ENCODE results near the gene PLA2G6. TPM values are rescaled to one million over a fixed set of nuclear protein-coding genes. Genes with fewer than 3 reads are reported as not detected.

The PLA2G6 gene
- total RNA-seq, 1 donor from 2014 or later = 32.1 TPM

GRCh38 chr22:38114484-38115398 is 66.9 kb downstream of the PLA2G6 start:
- DNase-seq (ENCODE audit: low spot score) (peak; percentile 86), ATAC-seq (peak; percentile 94)

DNA sequence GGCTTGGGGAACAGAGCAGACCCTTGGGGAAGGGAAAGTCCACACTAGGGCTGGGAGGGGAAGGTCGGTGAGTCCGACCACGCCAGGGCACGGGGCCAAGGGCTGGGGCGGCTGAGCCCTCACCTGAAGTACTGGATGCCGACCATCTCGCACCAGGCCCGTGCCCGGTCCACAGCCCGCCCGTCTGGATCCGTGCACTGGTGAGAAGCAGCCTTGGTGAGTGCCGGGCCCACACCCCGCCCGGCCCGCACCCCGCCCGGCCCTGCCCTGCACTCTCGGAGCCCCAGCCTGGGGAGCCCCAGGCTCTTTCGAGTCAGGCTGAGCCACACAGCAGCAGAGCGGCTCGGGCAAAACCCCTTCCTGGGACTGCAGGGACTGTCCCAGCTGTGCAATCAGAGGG is 69.2 kb downstream of the PLA2G6 start:
- no peak for ATAC-seq
- DNase-seq (ENCODE audit: low spot score) = no peak

DNA sequence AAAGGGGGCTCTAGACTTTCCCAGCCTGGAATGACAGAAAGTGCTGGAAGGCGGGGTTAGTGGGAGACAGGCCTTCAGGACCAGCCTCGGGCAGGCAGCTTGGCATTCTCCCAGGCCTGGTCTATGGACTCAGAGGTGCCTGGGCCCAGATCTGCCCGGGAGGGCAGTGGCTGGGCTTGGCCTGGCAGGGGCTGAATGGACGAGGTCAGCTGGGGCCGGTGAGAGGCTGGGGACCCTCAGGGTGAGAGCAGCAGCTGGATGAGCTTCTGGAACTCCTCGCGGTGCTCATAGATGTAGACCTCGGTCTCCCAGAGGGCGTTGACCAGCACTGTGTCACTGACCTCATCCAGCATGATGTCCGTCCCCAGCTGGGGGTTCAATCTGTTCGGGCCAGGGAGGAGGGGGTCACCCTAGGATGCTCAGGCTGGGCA is 69.7 kb downstream of the PLA2G6 start:
- DNase-seq (ENCODE audit: low spot score) (no peak), ATAC-seq (no peak)

DNA sequence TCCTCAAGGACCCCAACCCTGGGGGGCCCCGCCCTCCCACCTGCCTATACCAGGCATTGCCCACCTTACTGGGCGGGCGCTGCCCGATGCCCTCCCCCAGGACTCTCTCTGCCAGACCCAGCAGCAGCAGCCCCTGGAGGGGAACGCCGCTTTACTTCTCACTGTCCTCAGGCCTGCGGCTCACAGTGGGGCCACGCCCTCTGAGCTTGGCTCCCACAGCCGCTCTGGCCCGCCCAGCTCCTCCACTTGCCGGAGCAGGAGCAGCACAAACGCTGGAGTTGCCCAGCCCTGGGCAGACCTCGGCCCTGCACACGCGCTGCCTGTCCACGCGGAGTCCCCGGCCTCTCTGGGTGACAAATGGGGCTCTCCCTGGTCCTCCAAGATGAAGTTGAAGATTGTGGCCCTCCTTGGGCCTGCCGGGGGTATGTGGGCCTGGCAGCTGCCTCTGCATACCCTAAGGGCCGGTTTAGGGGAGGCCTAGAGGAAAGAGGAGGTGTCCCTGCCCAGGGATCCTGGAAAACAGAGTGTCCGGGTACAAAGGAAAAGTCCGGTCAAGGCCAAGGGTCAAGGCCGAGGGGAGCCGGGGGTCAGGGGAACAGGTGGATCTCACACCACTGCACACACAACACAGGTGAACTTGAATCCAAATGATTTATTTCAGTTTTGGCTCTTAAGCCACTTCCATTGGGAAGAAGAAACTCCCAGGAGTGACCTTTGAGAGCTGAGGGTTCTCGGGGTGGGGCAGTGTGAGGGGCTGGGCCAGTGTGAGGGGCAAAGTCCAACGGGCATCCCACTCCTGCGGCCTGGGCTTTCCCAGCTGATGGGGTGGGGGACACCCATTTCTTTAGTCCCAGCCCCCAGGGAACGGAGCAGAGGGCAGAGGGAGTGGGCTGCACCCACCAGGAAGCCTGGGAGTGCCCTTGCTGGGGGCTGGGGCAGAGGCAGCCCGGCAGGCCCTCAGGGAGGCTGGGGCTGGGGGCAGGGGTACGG is 70.5 kb downstream of the PLA2G6 start:
- no peak for DNase-seq (ENCODE audit: low spot score)

DNA sequence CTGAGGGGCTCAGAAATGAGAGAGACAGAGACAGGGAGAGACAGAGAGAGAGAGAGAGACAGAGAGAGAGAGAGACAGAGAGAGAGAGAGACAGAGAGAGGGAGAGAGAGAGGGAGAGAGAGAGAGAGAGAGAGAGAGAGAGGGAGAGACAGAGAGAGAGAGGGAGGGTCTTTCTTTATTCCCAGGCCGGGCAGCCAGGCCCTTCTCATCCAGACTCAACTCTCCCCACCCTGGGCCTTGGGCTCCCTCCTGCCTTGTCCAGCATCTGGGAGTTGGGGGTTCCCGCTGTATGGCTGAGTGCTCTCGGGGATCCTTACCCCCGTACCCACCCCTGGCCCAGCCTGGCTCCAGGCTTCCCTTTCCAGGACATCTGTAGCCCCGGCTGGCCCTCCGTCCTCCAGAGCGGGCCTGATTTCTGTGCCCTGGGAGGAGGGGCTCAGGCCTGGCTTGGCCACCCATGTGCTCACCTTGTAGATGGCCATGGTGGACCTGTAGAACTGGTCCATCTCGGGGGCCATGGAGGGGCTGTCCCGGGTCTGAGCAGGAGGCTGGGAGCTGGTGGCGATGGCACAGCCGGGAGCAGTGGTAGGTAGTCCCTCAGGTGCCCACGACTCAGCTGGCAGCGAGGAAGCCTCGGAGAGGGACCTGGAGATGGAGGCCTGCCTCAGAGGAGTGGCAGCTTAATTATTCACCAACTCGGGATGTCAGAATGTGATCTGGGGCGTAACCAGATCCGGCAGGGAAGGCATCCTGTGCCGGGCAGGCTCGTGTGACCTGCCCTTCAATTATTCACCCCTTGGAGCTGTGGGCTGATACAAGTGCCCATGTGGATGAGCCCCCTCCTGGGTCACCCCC is 71.4 kb downstream of the PLA2G6 start, which contains the start of gene BAIAP2L2:
Gene BAIAP2L2, minus strand, starts transcription at position 677 of the 855 bp plus-strand sequence. Its CDS starts 159 bp downstream, at position 518.
- DNase-seq (ENCODE audit: low spot score) = no peak

More for the DNA sequence above, 70.5 kb downstream of the PLA2G6 start:
- no peak for ATAC-seq

DNA sequence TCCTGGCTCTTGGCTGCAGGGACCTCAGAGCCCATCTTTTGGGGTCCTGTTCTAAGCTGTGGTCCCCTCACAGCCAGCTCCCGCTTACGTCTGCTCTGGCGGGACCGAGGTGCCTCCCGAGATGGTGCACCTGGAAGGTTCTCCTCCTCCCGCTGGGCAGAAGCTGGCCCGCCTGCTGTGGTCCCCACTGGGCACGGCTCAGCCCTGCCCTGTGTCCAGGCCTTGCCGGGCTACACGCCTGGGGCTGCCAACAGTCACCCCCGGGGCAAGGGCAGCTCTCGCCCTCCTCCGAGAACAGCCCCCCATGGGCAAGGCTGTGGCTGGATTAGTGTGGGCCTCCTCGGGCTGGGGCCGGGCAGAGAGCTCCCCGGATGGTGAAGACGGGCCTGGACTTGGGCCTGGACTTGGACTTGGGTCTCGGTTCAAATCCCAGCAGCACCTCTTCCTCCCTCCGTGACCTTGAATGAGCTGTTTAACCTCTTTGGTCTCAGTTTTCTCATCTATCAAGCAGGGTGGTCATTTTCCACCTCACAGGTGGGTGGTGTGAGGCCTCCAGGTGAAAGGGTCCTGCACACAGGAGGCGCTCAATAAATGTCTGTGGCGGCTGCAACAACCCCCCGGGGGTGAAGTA is 72.1 kb downstream of the PLA2G6 start:
- no peak for DNase-seq (ENCODE audit: low spot score)

More for the DNA sequence above, 71.4 kb downstream of the PLA2G6 start, which contains the start of gene BAIAP2L2:
- no peak for ATAC-seq

GRCh38 chr22:38108561-38109319 is 72.9 kb downstream of the PLA2G6 start:
- DNase-seq (ENCODE audit: low spot score) (no peak), ATAC-seq (peak; percentile 3)

More for the DNA sequence above, 72.1 kb downstream of the PLA2G6 start:
- no peak for ATAC-seq

GRCh38 chr22:38107692-38108515 is 73.7 kb downstream of the PLA2G6 start:
- peak; percentile 86 for DNase-seq (ENCODE audit: low spot score)
- peak; percentile 88 for ATAC-seq

GRCh38 chr22:38106814-38107578 is 74.6 kb downstream of the PLA2G6 start:
- DNase-seq (ENCODE audit: low spot score) = no peak
- peak; percentile 2 for ATAC-seq

- ATAC-seq = no peak
- no peak for DNase-seq (ENCODE audit: low spot score)
Observed at GRCh38 chr22:38104084-38104483, 77.5 kb downstream of the PLA2G6 start.

DNA sequence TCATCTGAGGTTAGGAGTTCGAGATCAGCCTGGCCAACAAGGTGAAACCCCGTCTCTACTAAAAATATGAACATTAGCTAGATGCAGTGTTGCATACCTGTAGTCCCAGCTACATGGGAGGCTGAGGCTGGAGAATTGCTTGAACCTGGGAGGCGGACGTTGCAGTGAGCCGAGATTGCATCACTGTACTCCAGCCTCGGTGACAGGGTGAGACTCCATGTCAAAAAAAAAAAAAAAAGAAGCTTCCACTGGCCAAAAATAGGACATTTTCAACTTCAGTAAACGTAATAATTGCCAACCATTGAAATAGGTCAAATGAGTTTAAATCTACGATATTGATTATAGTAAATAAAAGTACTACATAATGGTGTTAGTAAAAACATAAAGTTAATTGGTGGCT is 78.0 kb downstream of the PLA2G6 start:
- ATAC-seq (no peak), DNase-seq (ENCODE audit: low spot score) (no peak)

DNA sequence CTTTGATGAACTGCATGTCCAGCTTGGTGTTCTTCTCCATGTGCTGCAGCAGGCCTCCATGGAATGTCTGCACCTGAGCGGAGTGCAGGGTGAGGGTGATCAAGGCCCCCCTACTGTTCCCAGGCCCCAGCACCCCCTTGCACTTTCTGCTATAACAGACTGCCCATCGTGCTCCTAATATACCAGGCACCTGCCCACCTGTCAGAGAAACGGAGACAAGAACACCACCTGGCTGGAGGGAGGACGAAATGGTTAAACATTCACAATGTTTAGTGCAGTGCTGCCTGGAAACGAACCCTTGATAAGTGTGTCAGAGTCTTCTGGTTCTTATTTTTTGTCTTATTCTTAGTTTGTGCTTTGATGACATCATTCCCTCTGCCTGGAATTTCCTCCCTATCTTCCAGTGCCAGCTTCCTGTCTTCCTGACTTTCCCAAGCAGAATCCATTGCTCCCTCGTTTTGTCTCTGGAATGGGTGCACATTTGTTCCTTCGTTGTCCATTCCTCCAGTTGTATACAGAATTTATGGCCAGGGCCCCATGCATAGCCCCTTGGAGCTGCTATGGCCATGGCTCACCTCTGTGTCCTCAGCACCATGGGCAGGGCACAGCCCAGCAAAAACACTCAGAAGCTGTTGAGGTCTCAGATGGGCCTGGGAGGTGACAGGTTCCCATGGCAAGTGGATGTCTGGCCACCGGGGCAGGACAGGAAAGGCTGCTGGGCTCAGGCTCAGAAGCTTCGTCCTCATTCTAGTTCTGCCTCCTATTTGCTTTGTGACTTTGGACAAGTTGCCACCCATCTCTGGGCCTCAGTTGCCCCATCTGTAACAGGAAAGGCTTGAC is 83.0 kb downstream of the PLA2G6 start:
- no peak for ATAC-seq
- DNase-seq (ENCODE audit: low spot score) = no peak

DNA sequence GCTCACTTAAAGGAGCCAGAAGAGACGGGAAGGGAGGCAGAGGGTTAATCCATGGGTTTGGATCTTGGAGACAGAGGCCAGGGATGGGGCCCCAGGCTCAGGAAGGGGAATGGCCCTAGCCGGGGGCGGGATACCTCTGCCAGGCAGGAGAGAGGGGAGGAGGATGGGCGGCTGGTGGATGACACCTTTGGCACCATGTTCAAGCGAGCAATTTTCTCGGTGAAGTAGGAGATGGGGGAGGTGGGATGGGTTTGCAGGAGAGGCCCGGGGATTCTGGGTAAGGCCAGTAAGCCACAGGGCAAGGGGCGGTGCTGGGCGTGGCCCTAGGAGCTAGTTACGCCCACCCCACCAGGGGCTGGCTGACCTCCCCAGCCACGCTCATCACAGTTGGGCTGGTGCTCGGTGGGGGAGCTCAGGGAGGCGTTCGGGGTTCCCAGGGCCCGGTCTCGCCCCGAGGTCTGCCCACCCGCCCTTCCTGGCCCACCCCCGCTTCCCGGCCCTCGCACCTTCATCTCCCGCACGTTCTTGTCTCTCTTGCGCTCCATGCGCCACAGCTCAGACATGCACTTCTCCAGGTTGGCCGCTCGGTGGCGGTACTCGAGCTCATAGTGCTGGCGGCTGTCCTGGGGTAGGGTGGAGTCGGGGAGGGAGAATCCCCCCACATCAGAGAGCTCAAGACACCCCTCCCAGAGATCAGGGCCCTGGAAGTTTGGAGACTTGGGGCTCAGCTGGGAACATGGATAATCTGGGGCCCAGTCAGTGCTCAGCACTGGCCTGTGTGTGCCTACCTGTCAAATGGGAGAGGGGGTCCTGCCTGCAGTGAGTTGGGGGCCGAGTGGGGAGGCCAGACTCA is 83.8 kb downstream of the PLA2G6 start:
- DNase-seq (ENCODE audit: low spot score) (no peak), ATAC-seq (no peak)

DNA sequence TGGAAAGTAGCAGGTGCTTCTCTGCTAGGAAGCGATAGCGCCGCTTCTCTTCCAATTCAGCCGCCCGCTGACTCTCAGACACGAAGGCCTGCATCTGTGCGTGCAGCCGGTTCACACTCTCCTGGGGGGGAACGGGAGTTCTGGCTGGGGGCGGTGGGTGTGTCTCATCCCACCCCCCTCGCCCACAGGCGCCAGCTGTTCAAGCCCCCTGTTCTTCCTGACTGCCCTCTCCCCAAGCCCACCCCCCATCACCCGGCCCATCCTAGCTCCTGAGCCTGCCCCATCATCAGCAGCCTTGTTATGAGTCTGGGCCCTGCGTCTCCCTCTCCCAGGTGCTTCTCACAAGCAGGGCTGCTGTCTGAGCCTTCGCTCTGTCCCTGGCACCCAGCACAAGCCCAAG is 84.6 kb downstream of the PLA2G6 start:
- DNase-seq (ENCODE audit: low spot score) = no peak
- no peak for ATAC-seq

- DNase-seq (ENCODE audit: low spot score) (no peak), ATAC-seq (no peak)
Observed at GRCh38 chr22:38089474-38089851, 92.2 kb downstream of the PLA2G6 start.
